Measurements from ENCODE around the gene TSHZ2.

GRCh38 chr20:53255102-53255710, 283.0 kb downstream of the TSHZ2 start:
- TF ChIP-seq TARDBP (IDR thresholded peaks at IDR 0.05) (no peak), ELF4 (IDR thresholded peaks at IDR 0.05) (no peak)

Measured in HEK293T (cell line).